PFSK-1 (cell line): Measurements from ENCODE around the gene PLA2R1.

ENCODE experiments used
- POLR2AphosphoS5 ChIP-seq: IDR thresholded peaks from 2 replicates; pipeline ENCODE4 v1.6.1; 2012; ENCODE audit warnings: low read depth, mild to moderate bottlenecking, control low read depth, low read length, moderate library complexity
- REST ChIP-seq, 2 experiments: IDR thresholded peaks; 2 replicates each; pipeline versions ENCODE4 v1.6.1 to v1.8.0; 2011 to 2012; ENCODE audit warnings: low read depth in 2 of 2, low read length in 2 of 2, control low read depth in 1 of 2, inconsistent platforms in 1 of 2, mild to moderate bottlenecking in 1 of 2, moderate library complexity in 1 of 2; ENCODE audit not compliant: insufficient read depth in 1 of 2
- SIN3A ChIP-seq: IDR thresholded peaks from 2 replicates; pipeline ENCODE4 v1.6.1; 2012; ENCODE audit warnings: mild to moderate bottlenecking, low read length, moderate library complexity, borderline replicate concordance; ENCODE audit not compliant: insufficient read depth
- TAF1 ChIP-seq: IDR thresholded peaks from 2 replicates; pipeline ENCODE4 v1.6.1; 2012; ENCODE audit warnings: low read length, control low read depth, borderline replicate concordance; ENCODE audit not compliant: insufficient read depth

GRCh38 chr2:160054984-160055725, 7.3 kb downstream of the PLA2R1 start:
- TF ChIP-seq POLR2AphosphoS5 = no peak
- no peak for TF ChIP-seq REST (IDR thresholded peaks at IDR 0.05; ENCODE audit: insufficient read depth in 1 of 2, low read depth in 2 of 2, low read length in 2 of 2)
- TF ChIP-seq TAF1 = no peak
- no peak for TF ChIP-seq SIN3A
